COR-L47 (cell line): ENCODE data around the gene CASP9.
"Not testable (repeated sequence)": the region's sequence is repeated elsewhere in the genome, so short reads cannot be mapped to it uniquely, and the experiment has no call there.

Experiments
- DNase-seq: peaks from one replicate; lab custom pipeline; 2025; lab: John Stamatoyannopoulos, UW

CASP9 gene

DNA sequence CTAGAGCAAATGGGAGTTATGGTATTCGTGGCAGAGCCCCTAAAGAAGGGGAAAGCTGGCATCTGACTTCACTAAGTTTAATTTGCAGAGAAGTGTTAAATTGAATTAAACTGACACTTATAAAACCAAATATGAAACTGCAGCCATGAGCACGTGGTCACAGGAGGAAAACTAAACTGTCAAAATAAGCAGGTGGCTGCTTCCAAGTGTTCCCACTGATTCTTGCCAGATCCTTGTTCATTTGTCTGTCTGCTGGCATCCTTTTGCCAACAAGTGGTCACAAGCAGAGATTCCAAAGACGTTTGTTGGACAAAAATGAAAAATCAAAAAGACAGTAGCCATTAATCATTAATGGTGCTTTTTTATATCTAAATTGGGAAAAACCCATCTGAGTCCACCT, 54.7 kb downstream of the CASP9 start:
- no peak for DNase-seq

DNA sequence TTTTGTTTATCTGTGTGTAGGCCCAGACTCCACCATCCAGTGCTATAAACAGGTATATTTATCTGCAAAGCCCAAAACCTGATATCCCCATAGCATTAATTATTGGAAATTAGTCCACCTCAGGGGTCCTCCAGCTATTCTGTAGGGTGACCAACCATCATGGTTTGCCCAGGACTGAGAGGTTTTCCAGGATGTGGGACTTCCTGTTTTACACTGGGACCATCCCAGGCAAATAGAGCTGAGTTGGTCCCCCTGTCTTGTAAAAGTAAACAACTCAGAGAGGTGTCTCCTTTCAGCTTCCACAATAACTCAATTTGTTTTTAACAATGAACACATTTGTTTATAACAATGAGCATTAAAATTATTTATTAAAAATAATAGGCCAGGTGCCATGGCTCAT, 55.9 kb downstream of the CASP9 start:
- DNase-seq = no peak

DNA sequence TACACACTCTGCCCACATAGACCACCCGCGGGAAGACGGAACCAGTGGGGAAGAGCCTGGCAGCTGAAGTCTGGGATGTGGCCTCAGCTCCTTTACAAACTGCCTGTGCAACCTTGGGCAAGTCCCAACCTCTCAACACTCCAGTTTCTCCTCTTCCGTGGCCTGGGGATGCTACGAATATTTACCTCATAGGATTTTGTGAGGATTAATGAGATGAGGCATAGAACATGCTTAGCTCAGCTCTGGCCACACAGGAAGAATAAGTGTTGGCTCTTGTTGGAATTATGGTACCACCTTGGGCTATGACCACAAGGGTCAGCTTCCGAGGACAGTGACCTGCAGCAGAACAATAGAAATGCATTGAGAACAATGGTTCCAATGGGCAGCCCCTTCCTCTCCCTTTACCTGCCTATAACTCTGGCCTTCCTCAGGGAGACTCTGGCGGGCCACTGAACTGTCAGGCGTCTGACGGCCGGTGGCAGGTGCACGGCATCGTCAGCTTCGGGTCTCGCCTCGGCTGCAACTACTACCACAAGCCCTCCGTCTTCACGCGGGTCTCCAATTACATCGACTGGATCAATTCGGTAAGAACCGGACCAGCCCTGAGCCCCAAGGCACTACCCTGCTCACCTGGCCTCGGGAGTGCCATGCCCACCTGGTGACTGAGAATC, 56.9 kb downstream of the CASP9 start:
- DNase-seq = not testable (repeated sequence)

DNA sequence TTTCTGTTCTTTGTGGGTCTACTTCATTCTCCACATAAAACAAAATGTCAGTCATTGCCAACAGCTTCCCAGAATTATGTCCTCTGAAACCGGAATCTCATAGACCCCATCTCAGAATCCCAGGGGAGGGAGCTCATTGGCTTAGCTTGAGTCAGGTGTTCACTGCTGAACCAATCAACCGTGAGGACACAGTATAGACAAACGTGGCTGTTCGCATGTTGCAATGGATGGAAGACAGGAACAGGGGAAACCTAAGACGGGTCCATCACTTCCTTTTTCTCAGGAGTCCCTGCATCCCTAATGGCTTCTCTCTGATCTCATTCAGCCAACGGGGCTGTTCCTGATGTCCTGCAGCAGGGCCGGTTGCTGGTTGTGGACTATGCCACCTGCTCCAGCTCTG, 58.3 kb downstream of the CASP9 start:
- no peak for DNase-seq

DNA sequence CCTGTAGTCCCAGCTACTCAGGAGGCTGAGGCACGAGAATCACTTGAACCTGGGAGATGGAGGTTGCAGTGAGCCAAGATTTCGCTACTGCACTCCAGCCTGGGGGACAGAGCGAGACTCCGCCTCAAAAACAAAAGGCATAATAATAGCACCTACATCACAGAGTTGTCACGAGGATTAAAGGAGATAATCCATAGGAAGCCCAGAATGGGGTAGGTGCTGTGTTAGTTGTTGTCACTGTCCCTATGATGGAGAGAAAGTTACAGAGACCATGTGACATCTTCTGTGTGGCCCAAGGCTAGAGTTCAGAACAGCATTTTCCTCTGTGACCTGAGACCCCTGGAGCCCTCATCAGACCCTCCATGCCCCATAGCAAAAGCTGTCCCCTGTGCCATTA, 60.1 kb downstream of the CASP9 start:
- not testable (repeated sequence) for DNase-seq

DNA sequence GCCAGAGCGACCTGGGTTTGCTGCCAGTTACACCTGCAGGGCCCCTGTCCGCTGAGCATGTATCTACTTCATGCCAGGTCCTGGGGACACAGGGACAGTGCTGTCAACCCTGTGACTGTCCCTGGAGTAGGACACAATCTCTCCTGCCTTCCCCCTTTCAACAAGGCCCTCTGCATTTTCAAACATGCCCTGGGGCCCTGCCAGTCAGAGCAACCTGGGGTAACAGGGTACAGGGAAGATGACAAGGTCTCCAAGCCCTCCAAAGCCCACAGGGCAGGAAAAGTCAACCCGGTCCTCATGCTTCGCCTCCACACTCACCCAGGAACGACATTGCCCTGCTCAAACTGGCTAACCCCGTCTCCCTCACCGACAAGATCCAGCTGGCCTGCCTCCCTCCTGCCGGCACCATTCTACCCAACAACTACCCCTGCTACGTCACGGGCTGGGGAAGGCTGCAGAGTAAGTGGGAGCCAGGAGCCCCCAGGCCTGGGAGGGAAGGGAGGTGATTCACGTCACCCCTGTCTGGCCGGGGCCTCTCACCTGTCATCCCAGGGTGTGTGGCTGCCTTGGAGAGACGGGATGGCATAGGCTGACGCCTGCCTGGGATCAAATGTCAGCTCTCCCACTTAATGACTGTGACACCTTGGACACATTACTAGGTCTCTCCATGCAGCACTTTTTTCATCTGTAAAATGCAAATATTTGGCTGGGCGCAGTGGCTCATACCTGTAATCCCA, 60.8 kb downstream of the CASP9 start:
- not testable (repeated sequence) for DNase-seq

DNA sequence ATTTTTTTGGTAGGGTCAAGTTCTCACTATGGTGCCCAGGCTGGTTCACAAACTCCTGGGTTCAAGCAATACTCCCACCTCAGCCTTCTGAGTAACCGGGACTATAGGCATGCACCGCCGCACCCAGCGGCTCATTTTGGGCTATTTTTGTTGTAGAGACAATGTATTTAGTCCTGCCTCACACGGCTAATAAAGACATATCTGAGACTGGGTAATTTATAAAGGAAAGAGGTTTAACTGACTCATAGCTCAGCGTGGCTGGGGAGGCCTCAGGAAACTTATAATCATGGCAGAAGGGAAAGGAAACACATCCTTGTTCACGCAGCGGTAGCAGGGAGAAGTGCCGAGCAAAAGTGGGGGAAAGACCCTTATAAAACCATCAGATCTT, 63.3 kb downstream of the CASP9 start:
- DNase-seq = no peak

DNA sequence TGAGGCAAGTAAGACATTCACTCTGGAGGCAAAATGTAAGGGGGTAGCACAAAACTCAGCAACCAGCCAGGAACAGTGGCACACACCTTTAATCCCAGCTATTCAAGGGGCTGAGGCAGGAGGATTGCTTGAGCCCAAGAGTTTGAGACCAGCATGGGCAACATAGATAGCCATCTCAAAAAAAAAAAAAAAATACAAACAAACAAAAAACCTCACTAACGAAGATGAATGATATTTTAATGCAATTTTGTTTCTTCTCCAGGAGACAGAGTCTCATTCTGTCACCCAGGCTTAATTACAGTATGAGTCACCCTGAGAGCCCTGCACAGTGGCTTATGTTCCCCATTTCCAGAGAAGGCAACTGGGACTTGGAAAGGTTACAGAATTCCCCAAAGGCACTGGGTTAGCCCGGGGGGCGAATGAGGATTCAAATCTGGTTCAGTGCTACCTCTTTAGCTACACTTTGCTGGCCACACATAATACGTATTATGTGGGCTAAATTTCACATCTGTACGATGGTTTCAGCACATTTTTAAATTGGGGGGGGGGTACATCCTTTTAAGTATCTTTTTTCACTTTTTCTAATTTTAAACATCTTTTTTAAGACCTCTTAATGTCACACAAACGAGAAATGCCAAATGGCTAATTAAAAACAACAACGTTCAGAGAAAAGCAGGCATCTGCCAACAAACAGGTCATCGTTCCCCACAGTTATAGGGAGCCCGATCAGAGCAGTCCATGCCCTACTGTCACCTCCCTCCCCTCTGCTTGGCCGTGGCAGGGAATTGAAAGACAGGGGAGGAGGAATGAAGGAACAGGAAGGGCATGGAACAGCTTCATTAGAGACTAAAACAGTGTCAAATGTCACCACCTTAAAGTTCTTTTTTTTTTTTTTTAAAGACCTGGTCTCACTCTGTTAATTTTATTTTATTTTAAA, 64.0 kb downstream of the CASP9 start:
- DNase-seq = no peak

DNA sequence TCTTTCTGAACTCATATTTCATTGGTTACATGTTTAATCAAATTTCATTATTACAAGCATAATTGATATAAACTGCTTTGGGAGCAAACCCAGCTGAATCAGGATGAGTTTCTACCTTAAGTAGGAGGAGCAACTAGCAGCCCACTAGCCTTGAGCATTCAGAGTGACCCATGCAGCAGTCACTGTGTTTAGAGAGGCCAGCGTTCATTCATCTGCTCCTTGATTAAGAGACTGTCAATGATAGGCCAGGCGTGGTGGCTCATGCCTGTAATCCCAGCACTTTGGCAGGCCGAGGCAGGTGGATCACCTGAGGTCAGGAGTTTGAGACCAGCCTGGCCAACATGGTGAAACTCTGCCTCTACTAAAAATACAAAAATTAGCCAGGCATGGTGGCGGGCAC, 65.6 kb downstream of the CASP9 start:
- DNase-seq = not testable (repeated sequence)

DNA sequence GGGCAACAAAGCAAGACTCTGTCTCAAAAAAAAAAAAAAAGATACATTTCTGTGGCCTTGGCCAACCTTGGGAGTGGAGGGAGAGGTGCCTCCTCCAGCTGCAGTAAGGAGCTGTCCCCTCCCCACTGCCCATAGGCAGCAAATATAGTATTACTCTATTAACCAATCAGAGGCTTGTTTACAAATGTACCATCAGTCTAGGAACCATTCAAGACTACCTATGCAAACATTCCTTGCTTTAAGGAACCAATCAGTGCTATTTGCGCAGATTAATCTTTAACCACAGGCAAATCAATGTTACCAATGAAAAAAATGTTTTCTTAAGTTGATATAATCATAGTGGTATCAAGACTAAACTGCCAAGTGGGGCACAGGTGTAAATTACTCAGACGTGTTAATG, 66.4 kb downstream of the CASP9 start:
- DNase-seq = no peak

DNA sequence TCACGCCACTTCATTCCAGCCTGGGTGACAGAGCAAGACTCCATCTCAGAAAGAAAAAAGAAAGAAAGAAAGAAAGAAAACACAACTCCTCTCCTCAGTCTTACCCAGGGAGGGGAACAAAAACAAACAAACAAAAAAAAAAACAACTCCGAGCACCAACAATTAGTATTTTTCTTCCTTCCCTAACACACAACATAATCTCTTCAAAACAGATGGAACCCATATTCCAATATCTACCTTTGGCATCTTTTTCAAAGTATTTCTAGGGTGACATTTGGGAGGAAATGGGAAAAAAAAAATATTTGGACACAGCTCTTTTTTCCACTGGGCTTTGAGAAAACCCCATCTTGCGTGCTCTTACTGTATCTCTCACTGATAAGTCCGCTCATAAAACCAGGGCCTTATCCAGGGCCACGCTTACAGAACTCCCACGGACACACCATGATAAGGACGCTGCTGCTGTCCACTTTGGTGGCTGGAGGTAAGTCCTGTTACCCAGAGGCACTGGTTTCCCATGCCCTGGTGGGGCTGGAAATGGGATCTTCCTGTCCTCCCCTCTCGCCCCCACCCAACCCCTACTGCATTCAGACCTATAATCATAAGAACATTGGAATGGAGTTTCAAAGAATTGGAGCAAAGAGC, 67.6 kb downstream of the CASP9 start, which contains the start of gene CELA2A:
CELA2A (plus strand) TSS at position 420 of the 642 bp plus-strand sequence; CDS start at position 442, 22 bp downstream.
- no peak for DNase-seq

DNA sequence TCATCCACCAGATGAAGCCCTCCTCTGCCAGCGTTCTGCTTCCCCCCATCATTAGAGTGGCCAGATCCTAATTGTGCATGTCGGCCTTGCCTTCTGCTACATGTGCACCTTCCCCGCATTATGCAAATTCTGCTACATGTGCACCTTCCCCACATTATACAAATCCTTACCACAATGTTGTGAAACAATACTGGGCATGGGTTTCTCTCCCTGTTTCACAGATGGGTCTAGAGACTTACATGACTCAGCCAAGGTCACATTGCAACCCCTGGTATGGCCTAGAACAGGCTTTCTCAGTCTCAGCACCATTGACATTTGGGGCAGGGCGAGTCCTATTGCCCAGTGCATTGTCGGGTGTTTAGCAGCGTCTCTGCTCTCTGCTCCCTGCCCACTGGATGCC, 68.5 kb downstream of the CASP9 start:
- no peak for DNase-seq

DNA sequence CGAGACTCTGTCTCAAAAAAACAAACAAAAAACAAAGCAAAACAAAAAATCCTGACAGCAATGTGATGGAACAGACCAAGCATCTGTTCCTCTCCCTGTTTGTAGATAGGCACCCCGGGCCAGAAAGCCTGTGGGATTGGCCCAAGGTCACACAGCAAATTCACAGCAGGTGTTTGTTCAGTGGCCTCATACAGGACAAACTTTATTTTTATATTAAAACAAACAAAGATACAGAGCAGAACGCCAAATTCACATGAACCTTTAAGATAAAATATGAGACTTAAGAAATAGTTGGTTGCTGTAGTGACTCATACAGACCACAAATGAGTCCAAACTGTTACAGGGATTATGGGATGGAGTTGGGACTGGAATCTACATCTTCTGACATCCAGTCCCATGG, 69.8 kb downstream of the CASP9 start:
- no peak for DNase-seq

DNA sequence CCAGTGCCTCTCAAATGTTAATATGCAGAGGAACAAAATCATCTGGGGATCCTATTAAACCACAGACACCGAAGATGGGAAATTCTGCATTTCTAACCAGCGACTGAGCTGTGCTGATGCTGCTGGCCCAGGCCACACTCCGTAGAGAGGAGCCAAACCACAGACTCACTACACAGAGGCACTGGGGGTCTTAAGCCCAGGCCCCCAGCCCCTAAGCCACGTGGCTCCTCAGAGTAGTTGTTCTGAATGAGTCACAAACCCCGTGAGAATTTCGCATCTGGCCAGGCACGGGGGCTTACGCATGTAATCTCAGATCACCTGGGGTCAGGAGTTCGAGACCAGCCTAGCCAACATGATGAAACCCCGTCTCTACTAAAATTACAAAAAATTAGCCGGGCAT, 70.3 kb downstream of the CASP9 start:
- DNase-seq = no peak

DNA sequence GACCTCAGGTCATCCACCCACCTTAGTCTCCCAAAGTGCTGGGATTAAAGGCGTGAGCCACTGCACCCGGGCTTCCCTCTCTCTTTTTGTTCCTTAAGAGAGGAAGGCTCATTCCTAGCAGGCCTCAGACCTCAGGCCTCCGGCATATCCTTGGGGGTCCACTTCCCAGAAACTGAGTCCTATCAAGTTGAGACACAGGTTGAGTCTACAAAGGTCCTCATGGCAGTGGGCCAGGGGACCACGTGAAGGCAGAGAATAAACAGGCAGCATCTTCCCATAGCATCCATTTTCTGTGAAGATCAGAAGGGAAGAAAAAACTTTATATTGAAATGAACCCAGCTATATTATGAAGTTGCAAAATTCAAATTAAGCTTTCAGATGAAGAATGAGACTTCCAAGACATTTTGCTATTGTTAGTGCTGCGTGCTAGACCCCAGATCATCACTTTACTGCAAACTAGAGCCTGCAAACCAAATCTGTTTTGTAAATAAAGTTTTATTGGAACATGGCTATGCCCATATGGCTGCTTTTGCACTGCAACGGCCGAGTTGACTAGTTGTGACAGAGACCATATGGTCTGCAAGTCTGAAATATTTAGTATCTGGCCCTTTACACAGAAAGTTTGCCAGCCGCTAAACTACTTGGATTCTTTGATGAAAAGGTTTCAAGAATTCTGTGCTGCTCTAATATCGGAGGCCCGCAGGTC, 71.0 kb downstream of the CASP9 start:
- no peak for DNase-seq

DNA sequence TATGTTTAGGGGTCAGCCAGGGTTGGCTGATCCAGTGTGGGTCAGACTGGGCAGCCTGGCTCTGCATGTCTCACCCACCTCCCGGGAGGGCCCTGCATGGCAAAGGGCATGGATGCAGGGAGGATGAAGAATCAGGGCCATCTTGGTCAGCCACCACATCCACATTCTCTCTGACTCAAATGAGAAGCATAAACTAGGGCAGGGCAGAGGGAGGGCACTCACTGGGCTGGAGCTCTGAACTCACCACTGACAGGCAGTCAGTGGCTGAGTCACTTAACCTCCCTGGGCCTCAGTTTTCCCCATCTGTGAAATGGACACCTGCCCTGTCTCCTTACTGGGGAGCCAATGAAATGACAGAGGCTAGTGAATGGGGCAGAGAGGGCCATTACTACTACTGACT, 71.8 kb downstream of the CASP9 start:
- no peak for DNase-seq

DNA sequence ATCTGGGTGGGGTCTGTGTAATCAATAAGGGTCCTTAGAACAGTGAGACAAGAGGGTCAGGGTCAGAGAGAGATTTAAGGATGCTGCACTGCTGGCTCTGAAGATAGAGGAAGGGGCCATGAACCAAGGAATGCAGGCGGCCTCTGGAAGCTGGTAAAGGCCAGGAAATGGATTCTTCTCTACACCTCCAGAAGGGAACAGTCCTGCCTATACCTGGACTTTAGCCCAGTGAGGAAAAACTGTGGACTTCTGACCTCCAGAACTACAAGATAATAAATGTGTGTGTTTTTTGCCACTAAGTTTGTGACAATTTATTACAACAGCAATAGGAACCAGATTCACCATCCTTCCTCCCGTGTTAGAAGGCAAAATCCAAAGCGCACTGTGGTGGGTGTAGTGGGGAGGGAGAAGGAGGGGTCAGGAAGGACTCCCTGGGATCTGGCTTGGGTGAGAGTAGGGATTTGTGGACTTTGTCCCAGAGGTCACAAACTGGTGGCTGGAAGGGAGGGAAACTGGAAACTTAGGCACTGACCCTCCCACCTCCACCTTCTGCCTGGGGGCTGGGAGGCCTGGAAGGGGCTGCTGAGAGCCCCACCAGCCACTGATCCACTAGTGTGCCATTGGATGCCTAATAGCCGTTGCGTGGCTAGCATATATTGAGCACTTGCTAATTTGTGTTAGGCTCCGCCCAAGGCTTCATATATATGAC, 72.8 kb downstream of the CASP9 start:
- DNase-seq = no peak

DNA sequence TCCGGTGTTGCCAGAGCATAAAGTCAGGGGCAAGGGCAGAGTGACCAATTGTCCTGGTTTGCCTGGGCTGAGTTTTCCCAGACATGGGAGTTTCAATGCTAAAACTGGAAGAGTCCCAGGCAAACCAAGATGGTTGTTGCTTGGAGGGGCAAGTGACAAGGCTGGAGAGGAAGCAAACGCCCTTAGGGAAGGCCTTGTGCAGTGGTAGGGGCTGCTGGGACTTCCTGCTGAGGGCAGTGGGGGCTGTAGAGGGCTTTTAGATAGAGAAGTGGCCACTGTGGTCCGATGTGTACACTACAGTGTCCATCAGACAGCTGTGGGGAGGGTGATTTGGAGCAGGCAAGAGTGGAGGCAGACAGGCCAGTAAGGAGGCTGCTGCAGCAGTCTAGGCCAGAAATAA, 74.4 kb downstream of the CASP9 start:
- DNase-seq = no peak

DNA sequence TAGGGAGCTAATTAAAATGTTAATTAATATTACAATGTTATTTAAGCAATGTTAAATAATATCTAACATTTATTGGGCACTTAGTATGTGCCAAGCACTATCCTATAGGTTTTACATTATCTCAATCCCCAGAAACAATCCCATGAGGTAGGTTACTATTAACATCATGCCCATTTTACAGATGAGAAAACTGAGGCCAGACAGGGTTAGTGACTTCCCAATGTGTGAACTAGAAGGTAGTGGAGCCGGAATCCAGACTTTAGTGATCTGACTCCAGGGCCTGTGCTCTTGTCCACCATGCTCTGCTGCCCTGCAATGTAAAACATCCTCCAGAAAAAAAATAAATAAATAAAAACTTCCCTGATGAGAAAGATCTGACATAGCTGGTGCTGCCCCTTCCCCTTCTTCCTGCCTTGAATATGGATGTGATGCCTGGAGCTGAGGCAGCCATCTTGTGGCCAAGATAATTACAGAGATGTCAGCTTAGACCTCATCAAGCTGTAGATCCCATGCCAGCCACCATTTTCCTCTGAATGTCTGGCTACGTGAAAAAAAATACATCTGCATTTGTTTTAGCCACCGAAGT, 75.0 kb downstream of the CASP9 start:
- no peak for DNase-seq

DNA sequence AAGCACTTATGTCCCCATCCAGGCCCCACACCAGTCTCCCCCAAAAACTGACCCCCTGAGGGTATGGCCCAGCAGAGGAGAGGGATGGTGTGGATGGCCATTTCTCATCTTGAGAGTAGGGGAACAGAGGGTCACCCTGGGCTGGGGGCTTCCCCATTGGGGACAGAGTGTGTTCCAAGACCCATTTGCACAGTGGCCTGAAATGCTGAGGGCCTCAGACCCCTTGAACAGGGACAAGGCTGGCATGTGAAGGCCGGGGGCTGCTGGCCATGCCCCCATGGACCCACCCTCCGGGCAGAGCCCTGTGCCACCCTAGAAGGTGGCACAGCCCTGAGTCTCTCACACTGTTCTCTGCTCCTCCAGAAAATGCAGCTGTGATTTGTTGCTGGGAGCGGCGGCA, 77.8 kb downstream of the CASP9 start:
- no peak for DNase-seq
